ENCODE data around the gene TBCC.

Gene TBCC

GRCh38 chr6:42766163-42766670, 20.3 kb upstream of the TBCC start:
- no peaks in the 10 kb centered on the region for H3K9me3 ChIP-seq (ENCODE audit: low read length)
- H3K27ac ChIP-seq (ENCODE audit: low read depth, low read length) = no peak overlapping the region
- no peak overlapping the region for H3K4me3 ChIP-seq (ENCODE audit: low read depth in 1 of 2, low read length in 2 of 2)
- no peaks in the 10 kb centered on the region for H3K36me3 ChIP-seq (ENCODE audit: insufficient read depth, low read length)
- H3K9ac ChIP-seq (ENCODE audit: low read length) = no peak overlapping the region
- H3K27me3 ChIP-seq (ENCODE audit: control insufficient read depth in 1 of 2, insufficient read depth in 2 of 2, low read length in 2 of 2) = no peaks in the 10 kb centered on the region
- H3K4me1 ChIP-seq (ENCODE audit: insufficient read depth, low read length) = no peaks in the 10 kb centered on the region

- Histone ChIP-seq H3K4me1 (ENCODE audit: insufficient read depth, low read length) (no peaks in the 10 kb centered on the region), H3K9ac (ENCODE audit: low read length) (no peak overlapping the region), H3K27ac (ENCODE audit: low read depth, low read length) (no peak overlapping the region), H3K9me3 (ENCODE audit: low read length) (no peaks in the 10 kb centered on the region), H3K4me3 (ENCODE audit: low read depth in 1 of 2, low read length in 2 of 2) (no peak overlapping the region), H3K27me3 (ENCODE audit: control insufficient read depth in 1 of 2, insufficient read depth in 2 of 2, low read length in 2 of 2) (no peaks in the 10 kb centered on the region), H3K36me3 (ENCODE audit: insufficient read depth, low read length) (no peaks in the 10 kb centered on the region)
Measured at GRCh38 chr6:42764911-42765648, 19.2 kb upstream of the TBCC start.

GRCh38 chr6:42762950-42763349, 17.0 kb upstream of the TBCC start:
- no peaks in the 10 kb centered on the region for H3K27me3 ChIP-seq (ENCODE audit: control insufficient read depth in 1 of 2, insufficient read depth in 2 of 2, low read length in 2 of 2)
- H3K36me3 ChIP-seq (ENCODE audit: insufficient read depth, low read length) = peaks cover 6% of the 10 kb centered on the region
- H3K4me1 ChIP-seq (ENCODE audit: insufficient read depth, low read length) = no peaks in the 10 kb centered on the region
- no peak overlapping the region for H3K27ac ChIP-seq (ENCODE audit: low read depth, low read length)
- no peaks in the 10 kb centered on the region for H3K9me3 ChIP-seq (ENCODE audit: low read length)
- H3K4me3 ChIP-seq (ENCODE audit: low read depth in 1 of 2, low read length in 2 of 2) = no peak overlapping the region
- no peak overlapping the region for H3K9ac ChIP-seq (ENCODE audit: low read length)

GRCh38 chr6:42762426-42762859, 16.5 kb upstream of the TBCC start:
- H3K4me1 ChIP-seq (ENCODE audit: insufficient read depth, low read length) = no peaks in the 10 kb centered on the region
- H3K36me3 ChIP-seq (ENCODE audit: insufficient read depth, low read length) = peaks cover 6% of the 10 kb centered on the region
- H3K27ac ChIP-seq (ENCODE audit: low read depth, low read length) = no peak overlapping the region
- H3K9me3 ChIP-seq (ENCODE audit: low read length) = no peaks in the 10 kb centered on the region
- H3K27me3 ChIP-seq (ENCODE audit: control insufficient read depth in 1 of 2, insufficient read depth in 2 of 2, low read length in 2 of 2) = no peaks in the 10 kb centered on the region
- no peak overlapping the region for H3K9ac ChIP-seq (ENCODE audit: low read length)
- H3K4me3 ChIP-seq (ENCODE audit: low read depth in 1 of 2, low read length in 2 of 2) = no peak overlapping the region

- Histone ChIP-seq H3K9ac (ENCODE audit: low read length) (no peak overlapping the region), H3K4me3 (ENCODE audit: low read depth in 1 of 2, low read length in 2 of 2) (no peak overlapping the region), H3K27me3 (ENCODE audit: control insufficient read depth in 1 of 2, insufficient read depth in 2 of 2, low read length in 2 of 2) (no peaks in the 10 kb centered on the region), H3K27ac (ENCODE audit: low read depth, low read length) (no peak overlapping the region), H3K9me3 (ENCODE audit: low read length) (no peaks in the 10 kb centered on the region), H3K36me3 (ENCODE audit: insufficient read depth, low read length) (peaks cover 6% of the 10 kb centered on the region), H3K4me1 (ENCODE audit: insufficient read depth, low read length) (no peaks in the 10 kb centered on the region)
Measured at GRCh38 chr6:42761287-42762067, 15.6 kb upstream of the TBCC start.

GRCh38 chr6:42758756-42759430, 13.0 kb upstream of the TBCC start:
- Histone ChIP-seq H3K4me1 (ENCODE audit: insufficient read depth, low read length) (no peaks in the 10 kb centered on the region), H3K4me3 (ENCODE audit: low read depth in 1 of 2, low read length in 2 of 2) (no peak overlapping the region), H3K9me3 (ENCODE audit: low read length) (no peaks in the 10 kb centered on the region), H3K27ac (ENCODE audit: low read depth, low read length) (no peak overlapping the region), H3K36me3 (ENCODE audit: insufficient read depth, low read length) (peaks cover 6% of the 10 kb centered on the region), H3K9ac (ENCODE audit: low read length) (no peak overlapping the region), H3K27me3 (ENCODE audit: control insufficient read depth in 1 of 2, insufficient read depth in 2 of 2, low read length in 2 of 2) (no peaks in the 10 kb centered on the region)

- Histone ChIP-seq H3K27me3 (ENCODE audit: control insufficient read depth in 1 of 2, insufficient read depth in 2 of 2, low read length in 2 of 2) (no peaks in the 10 kb centered on the region), H3K4me1 (ENCODE audit: insufficient read depth, low read length) (no peaks in the 10 kb centered on the region), H3K9ac (ENCODE audit: low read length) (no peak overlapping the region), H3K4me3 (ENCODE audit: low read depth in 1 of 2, low read length in 2 of 2) (no peak overlapping the region), H3K36me3 (ENCODE audit: insufficient read depth, low read length) (peaks cover 6% of the 10 kb centered on the region), H3K27ac (ENCODE audit: low read depth, low read length) (no peak overlapping the region), H3K9me3 (ENCODE audit: low read length) (no peaks in the 10 kb centered on the region)
Measured at GRCh38 chr6:42756722-42757121, 10.8 kb upstream of the TBCC start.

GRCh38 chr6:42754759-42755158, 8.9 kb upstream of the TBCC start:
- Histone ChIP-seq H3K27me3 (ENCODE audit: control insufficient read depth in 1 of 2, insufficient read depth in 2 of 2, low read length in 2 of 2) (no peaks in the 10 kb centered on the region), H3K9ac (ENCODE audit: low read length) (no peak overlapping the region), H3K4me3 (ENCODE audit: low read depth in 1 of 2, low read length in 2 of 2) (no peak overlapping the region), H3K27ac (ENCODE audit: low read depth, low read length) (no peak overlapping the region), H3K9me3 (ENCODE audit: low read length) (no peaks in the 10 kb centered on the region), H3K36me3 (ENCODE audit: insufficient read depth, low read length) (peaks cover 6% of the 10 kb centered on the region), H3K4me1 (ENCODE audit: insufficient read depth, low read length) (no peaks in the 10 kb centered on the region)

GRCh38 chr6:42751055-42751454, 5.2 kb upstream of the TBCC start:
- Histone ChIP-seq H3K27me3 (ENCODE audit: control insufficient read depth in 1 of 2, insufficient read depth in 2 of 2, low read length in 2 of 2) (no peaks in the 10 kb centered on the region), H3K4me1 (ENCODE audit: insufficient read depth, low read length) (peaks cover 13% of the 10 kb centered on the region), H3K4me3 (ENCODE audit: low read depth in 1 of 2, low read length in 2 of 2) (no peak overlapping the region), H3K36me3 (ENCODE audit: insufficient read depth, low read length) (no peaks in the 10 kb centered on the region), H3K27ac (ENCODE audit: low read depth, low read length) (no peak overlapping the region), H3K9me3 (ENCODE audit: low read length) (no peaks in the 10 kb centered on the region), H3K9ac (ENCODE audit: low read length) (no peak overlapping the region)

GRCh38 chr6:42748203-42748898, 2.4 kb upstream of the TBCC start:
- no peaks in the 10 kb centered on the region for H3K27me3 ChIP-seq (ENCODE audit: control insufficient read depth in 1 of 2, insufficient read depth in 2 of 2, low read length in 2 of 2)

More at GRCh38 chr6:42748203-42748898, 2.4 kb upstream of the TBCC start:
- Histone ChIP-seq H3K9ac (ENCODE audit: low read length) (peak overlapping the region; percentile 8), H3K4me3 (ENCODE audit: low read depth in 1 of 2, low read length in 2 of 2) (peak overlapping the region; percentile 94 to 96), H3K36me3 (ENCODE audit: insufficient read depth, low read length) (no peaks in the 10 kb centered on the region), H3K9me3 (ENCODE audit: low read length) (no peaks in the 10 kb centered on the region), H3K4me1 (ENCODE audit: insufficient read depth, low read length) (peaks cover 31% of the 10 kb centered on the region), H3K27ac (ENCODE audit: low read depth, low read length) (peak overlapping the region; percentile 98)
